Neural cell (in vitro differentiated cells): Measurements from ENCODE around the gene MAGED1.

Experiments
- EP300 ChIP-seq: fragments of 450-650 bp; conservative IDR thresholded peaks from 2 replicates; pipeline ENCODE4 v1.6.1; 2014; ENCODE audit warnings: antibody characterized with exemption, mild to moderate bottlenecking, moderate library complexity; ENCODE audit not compliant: poor library complexity, severe bottlenecking
- EZH2 ChIP-seq: fragments of 200-600, 300-800 bp; shearing (Covaris generic), sonication (generic); IDR thresholded peaks from 2 replicates; pipeline ENCODE4 v1.6.1; 2014; ENCODE audit warnings: antibody characterized with exemption, low read length, borderline replicate concordance, mild to moderate bottlenecking; ENCODE audit not compliant: insufficient read depth, poor library complexity, severe bottlenecking
- MXI1 ChIP-seq: fragments of 450-650 bp; conservative IDR thresholded peaks from 2 replicates; pipeline ENCODE4 v1.6.1; 2014; ENCODE audit warnings: antibody characterized with exemption, mild to moderate bottlenecking; ENCODE audit not compliant: poor library complexity, severe bottlenecking
- POLR2AphosphoS5 ChIP-seq: IDR thresholded peaks from 2 replicates; pipeline ENCODE4 v1.6.1; 2012
- SMC3 ChIP-seq: fragments of 450-650 bp; conservative IDR thresholded peaks from 2 replicates; pipeline ENCODE4 v1.6.1; 2014; ENCODE audit warnings: antibody characterized with exemption, mild to moderate bottlenecking, moderate library complexity; ENCODE audit not compliant: poor library complexity
- TAF1 ChIP-seq: IDR thresholded peaks from 2 replicates; pipeline ENCODE4 v1.6.1; 2012; ENCODE audit warnings: low read depth
- TF ChIP-seq, protein P1 (sequence below): fragments of 450-650 bp; IDR thresholded peaks from 2 replicates; pipeline ENCODE4 v1.5.1; 2014; ENCODE audit warnings: antibody characterized with exemption, mild to moderate bottlenecking, moderate library complexity; ENCODE audit not compliant: poor library complexity, severe bottlenecking

DNA sequence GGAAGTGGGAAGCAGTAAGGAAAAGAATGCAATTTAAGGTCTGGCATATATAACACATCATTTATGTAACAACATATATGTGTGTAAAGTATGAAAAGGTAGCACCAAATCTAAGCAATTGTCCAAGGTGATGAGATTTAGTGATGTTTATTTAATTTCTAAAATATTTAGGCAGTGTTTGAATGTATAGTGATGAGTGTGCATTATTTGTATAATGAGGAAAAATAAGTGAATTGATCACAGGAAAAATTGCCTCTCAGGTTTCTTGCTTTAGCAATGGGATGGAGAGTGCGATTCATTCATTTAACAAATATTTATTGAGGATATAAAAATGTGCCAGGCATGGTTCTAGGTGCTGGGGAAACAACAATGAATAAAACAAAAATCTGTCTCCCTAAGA, 2.2 kb upstream of the MAGED1 start:
- TF ChIP-seq EP300 (no peak), EZH2 (no peak), SMC3 (no peak), TAF1 (no peak), POLR2AphosphoS5 (no peak), MXI1 (no peak)
- TF ChIP-seq, protein P1, sequence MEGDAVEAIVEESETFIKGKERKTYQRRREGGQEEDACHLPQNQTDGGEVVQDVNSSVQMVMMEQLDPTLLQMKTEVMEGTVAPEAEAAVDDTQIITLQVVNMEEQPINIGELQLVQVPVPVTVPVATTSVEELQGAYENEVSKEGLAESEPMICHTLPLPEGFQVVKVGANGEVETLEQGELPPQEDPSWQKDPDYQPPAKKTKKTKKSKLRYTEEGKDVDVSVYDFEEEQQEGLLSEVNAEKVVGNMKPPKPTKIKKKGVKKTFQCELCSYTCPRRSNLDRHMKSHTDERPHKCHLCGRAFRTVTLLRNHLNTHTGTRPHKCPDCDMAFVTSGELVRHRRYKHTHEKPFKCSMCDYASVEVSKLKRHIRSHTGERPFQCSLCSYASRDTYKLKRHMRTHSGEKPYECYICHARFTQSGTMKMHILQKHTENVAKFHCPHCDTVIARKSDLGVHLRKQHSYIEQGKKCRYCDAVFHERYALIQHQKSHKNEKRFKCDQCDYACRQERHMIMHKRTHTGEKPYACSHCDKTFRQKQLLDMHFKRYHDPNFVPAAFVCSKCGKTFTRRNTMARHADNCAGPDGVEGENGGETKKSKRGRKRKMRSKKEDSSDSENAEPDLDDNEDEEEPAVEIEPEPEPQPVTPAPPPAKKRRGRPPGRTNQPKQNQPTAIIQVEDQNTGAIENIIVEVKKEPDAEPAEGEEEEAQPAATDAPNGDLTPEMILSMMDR, result no peak
